CD14-positive monocyte (primary cell): ENCODE data around the gene PAK4. TPM values are rescaled to one million over a fixed set of nuclear protein-coding genes. Genes with fewer than 3 reads are reported as not detected.

Experiments
- DNase-seq, 3 donors: peaks; one replicate each; pipeline ENCODE4 v3.0.0-alpha.2; 2011 to 2022
- H2AFZ ChIP-seq: 2 replicates; pipeline ENCODE4 v1.6.0; 2012; ENCODE audit warnings: mild to moderate bottlenecking, low read depth, low read length, inconsistent platforms; ENCODE audit not compliant: insufficient read depth, poor library complexity, severe bottlenecking
- H3K27ac ChIP-seq, 2 donors: 1 replicate in 1 of 2; 2 replicates in 1 of 2; pipeline ENCODE4 v1.5.1; 2012 to 2013; ENCODE audit warnings: low read length in 2 of 2, control low read depth in 1 of 2, inconsistent platforms in 1 of 2, low read depth in 1 of 2, mild to moderate bottlenecking in 1 of 2
- H3K27me3 ChIP-seq, 2 donors: one replicate each; pipeline versions ENCODE4 v1.6.0 to v1.6.1; 2011 to 2013; ENCODE audit warnings: low read length in 2 of 2; ENCODE audit not compliant: control insufficient read depth in 2 of 2, insufficient read depth in 2 of 2
- H3K36me3 ChIP-seq, 2 donors: replicated peaks in 1 of 2; 1 replicate in 1 of 2; 2 replicates in 1 of 2; pipeline versions ENCODE4 v1.5.1 to v1.6.1; 2012 to 2013; ENCODE audit warnings: low read length in 2 of 2, control low read depth in 1 of 2, inconsistent platforms in 1 of 2, mild to moderate bottlenecking in 1 of 2; ENCODE audit not compliant: insufficient read depth in 2 of 2, control insufficient read depth in 1 of 2
- H3K4me1 ChIP-seq, 2 donors: 1 replicate in 1 of 2; 2 replicates in 1 of 2; pipeline versions ENCODE4 v1.5.1 to v1.6.1; 2012 to 2013; ENCODE audit warnings: low read length in 2 of 2, control low read depth in 1 of 2, inconsistent platforms in 1 of 2, mild to moderate bottlenecking in 1 of 2, moderate library complexity in 1 of 2; ENCODE audit not compliant: insufficient read depth in 2 of 2, control insufficient read depth in 1 of 2
- H3K4me2 ChIP-seq: replicated peaks from 2 replicates; pipeline ENCODE3; 2012; ENCODE audit warnings: low read length, moderate library complexity, mild to moderate bottlenecking; ENCODE audit not compliant: poor library complexity, severe bottlenecking; ENCODE audit errors: extremely low read depth
- H3K4me3 ChIP-seq, 3 experiments: fragments of 200-600 bp in 1 of 3; sonication (generic) in 1 of 3; replicated peaks in 1 of 3; 1 replicate in 2 of 3; 2 replicates in 1 of 3; pipeline ENCODE4 v1.5.1; 2011 to 2013; ENCODE audit warnings: low read length in 3 of 3, mild to moderate bottlenecking in 3 of 3, control low read depth in 2 of 3, low read depth in 2 of 3, inconsistent platforms in 1 of 3, moderate library complexity in 1 of 3
- H3K79me2 ChIP-seq: 2 replicates; pipeline ENCODE4 v1.6.0; 2012; ENCODE audit warnings: mild to moderate bottlenecking, control low read depth, inconsistent platforms, low read length, moderate library complexity; ENCODE audit not compliant: insufficient read depth
- H3K9ac ChIP-seq: 2 replicates; pipeline ENCODE4 v1.6.0; 2017; ENCODE audit warnings: low read length, mild to moderate bottlenecking; ENCODE audit not compliant: insufficient read depth, poor library complexity, severe bottlenecking
- H3K9me3 ChIP-seq, 2 donors: replicated peaks in 1 of 2; 1 replicate in 1 of 2; 2 replicates in 1 of 2; pipeline versions ENCODE4 v1.5.1 to v1.6.1; 2012 to 2013; ENCODE audit warnings: low read length in 2 of 2, control low read depth in 1 of 2; ENCODE audit not compliant: control insufficient read depth in 1 of 2, insufficient read depth in 1 of 2
- H4K20me1 ChIP-seq: 2 replicates; pipeline ENCODE4 v1.6.0; 2012; ENCODE audit warnings: mild to moderate bottlenecking, low read length, control low read depth, moderate library complexity; ENCODE audit not compliant: insufficient read depth
- H3K27ac Mint-ChIP-seq, 7 donors: one replicate each; pipeline ENCODE4 v1.8.0; 2020; ENCODE audit warnings: mild to moderate bottlenecking in 7 of 7, mixed read lengths in 7 of 7, moderate library complexity in 6 of 7, inconsistent platforms in 2 of 7
- H3K27me3 Mint-ChIP-seq, 3 donors: one replicate each; pipeline ENCODE4 v1.8.0; 2021 to 2022; ENCODE audit warnings: low read depth in 3 of 3, mild to moderate bottlenecking in 3 of 3, mixed read lengths in 3 of 3, moderate library complexity in 3 of 3, inconsistent platforms in 1 of 3
- H3K36me3 Mint-ChIP-seq, 2 donors: one replicate each; pipeline ENCODE4 v1.8.0; 2020; ENCODE audit warnings: mixed read lengths in 2 of 2, inconsistent platforms in 1 of 2, mild to moderate bottlenecking in 1 of 2
- H3K4me1 Mint-ChIP-seq: one replicate; pipeline ENCODE4 v1.8.0; 2020; ENCODE audit warnings: mild to moderate bottlenecking, mixed read lengths
- H3K4me3 Mint-ChIP-seq, 2 donors: one replicate each; pipeline ENCODE4 v1.8.0; 2020; ENCODE audit warnings: mild to moderate bottlenecking in 2 of 2, mixed read lengths in 2 of 2, moderate library complexity in 1 of 2
- H3K9me3 Mint-ChIP-seq, 7 donors: one replicate each; pipeline ENCODE4 v1.8.0; 2020 to 2022; ENCODE audit warnings: mixed read lengths in 7 of 7, mild to moderate bottlenecking in 6 of 7, moderate library complexity in 6 of 7, inconsistent platforms in 2 of 7
- CTCF ChIP-seq: fragments of 200-600 bp; IDR thresholded peaks from one replicate; pipeline ENCODE4 v1.8.0; 2022; ENCODE audit warnings: antibody characterized with exemption, mild to moderate bottlenecking
- WGBS: methylation state at CpG from one replicate; pipeline ENCODE4 v1.1.5; 2013; ENCODE audit warnings: missing lambda C conversion rate; ENCODE audit not compliant: insufficient coverage; 5-methylcytosine and 5-hydroxymethylcytosine counted together
- intact Hi-C, 2 donors: fragments of 100-400 bp; cut with micrococcal nuclease; formaldehyde crosslinking; loops; one replicate each; pipeline versions ENCODE4 v1.15.0 to v1.15.1; 2023
- polyA plus RNA-seq, 3 donors: library from polyadenylated mRNA; depleted of rRNA in 1 of 3; unstranded in 2 of 3; stranded (reverse) in 1 of 3; fragments of 300-500 nt in 2 of 3; fragments of >200 nt in 1 of 3; fragmentation: Illumina TruSeq in 2 of 3; gene quantifications; 1 replicate in 2 of 3; 2 replicates in 1 of 3; pipeline ENCODE4 v1.2.3, GENCODE V29; 2012 to 2021

The PAK4 gene
- polyA plus RNA-seq, 3 donors, result 1.3 to 11.3 (median 1.5) TPM

GRCh38 chr19:39202998-39203355, 77.4 kb downstream of the PAK4 start:
- peaks cover 43 to 73% (median 63%) of the 10 kb centered on the region in 3 donors for H3K27me3 Mint-ChIP-seq
- peaks cover 0 to 4% (median 2%) of the 10 kb centered on the region in 7 donors for H3K9me3 Mint-ChIP-seq
- no peak for DNase-seq
- H3K36me3 ChIP-seq, result no peaks in the 10 kb centered on the region
- no peak overlapping the region for H3K4me3 ChIP-seq
- no peak for TF ChIP-seq CTCF
- no peak overlapping the region for H2AFZ ChIP-seq
- no peaks in the 10 kb centered on the region for H3K79me2 ChIP-seq
- no peak overlapping the region for H3K9ac ChIP-seq
- no peaks in the 10 kb centered on the region for H3K9me3 ChIP-seq
- H3K27ac Mint-ChIP-seq, result no peak overlapping the region
- 90% methylated on average over 1 of the region's 1 CpG for WGBS
- H3K36me3 Mint-ChIP-seq, result no peaks in the 10 kb centered on the region
- H3K4me3 Mint-ChIP-seq, result peak overlapping the region in 1 of 2 donors; percentile 77
- no peaks in the 10 kb centered on the region for H3K4me1 Mint-ChIP-seq
- peaks cover 0 to 37% of the 10 kb centered on the region in 2 donors for H3K27me3 ChIP-seq
- no peak overlapping the region for H3K27ac ChIP-seq
- no peaks in the 10 kb centered on the region for H3K4me1 ChIP-seq
- H4K20me1 ChIP-seq, result no peaks in the 10 kb centered on the region
- H3K4me2 ChIP-seq, result no peak overlapping the region
- intact Hi-C loops, result no loop called here

- Histone ChIP-seq H2AFZ (no peak within 1 kb of the TSS), H3K79me2 (no peaks in the 10 kb centered on the region), H3K4me3 (no peak within 1 kb of the TSS), H3K4me1 (no peaks in the 10 kb centered on the region), H3K9ac (no peak within 1 kb of the TSS), H3K27ac (no peak within 1 kb of the TSS), H3K4me2 (no peak within 1 kb of the TSS), H3K9me3 (no peaks in the 10 kb centered on the region), H3K36me3 (no peaks in the 10 kb centered on the region), H4K20me1 (no peaks in the 10 kb centered on the region), H3K27me3 (peaks cover 0 to 31% of the 10 kb centered on the region in 2 donors)
- Mint-ChIP-seq H3K27me3 (peaks cover 42 to 67% (median 58%) of the 10 kb centered on the region in 3 donors), H3K9me3 (peaks cover 0 to 4% (median 2%) of the 10 kb centered on the region in 7 donors), H3K4me3 (peak within 1 kb of the TSS in 1 of 2 donors; percentile 77), H3K36me3 (no peaks in the 10 kb centered on the region), H3K27ac (no peak within 1 kb of the TSS), H3K4me1 (no peaks in the 10 kb centered on the region)
- DNase-seq, result no peak
- WGBS, result 24% methylated on average over 53 of the region's 57 CpGs
- intact Hi-C loops, result no loop called here
- TF ChIP-seq CTCF, result no peak
Measured at GRCh38 chr19:39203372-39204341, 78.1 kb downstream of the PAK4 start, which contains the start of gene SYCN. TSS of gene SYCN (minus strand) at chr19:39204263. CDS start at chr19:39204254, 9 bp downstream.
